Cardiac septum (tissue), 1 donor: ENCODE data around the gene IMPA2. TPM values are rescaled to one million over a fixed set of nuclear protein-coding genes. Genes with fewer than 3 reads are reported as not detected.
"Not testable (repeated sequence)": the region's sequence is repeated elsewhere in the genome, so short reads cannot be mapped to it uniquely, and the experiment has no call there.

ENCODE experiments used
- DNase-seq: peaks from one replicate; pipeline ENCODE4 v3.0.0-alpha.2; 2020; ENCODE audit warnings: low spot score
- intact Hi-C: fragments of 100-400 bp; cut with DNase I; formaldehyde crosslinking; loops from one replicate; pipeline ENCODE4 v1.14.0; 2022
- total RNA-seq: library from RNA; stranded (reverse); fragmentation: NEBNext Ultra II Directional; extraction: Animal tissue kit (Norgen Biotek cat#: 25700); gene quantifications from one replicate; pipeline ENCODE4 v1.2.1, GENCODE V29; 2021
- donor health status: DM: no; HTN: no; CAD: no.

The IMPA2 gene
- total RNA-seq, 1 donor from 2014 or later, result 19.9 TPM

GRCh38 chr18:11959651-11960050, 21.7 kb upstream of the IMPA2 start:
- DNase-seq, result peak; percentile 33
- intact Hi-C loops, result not testable (repeated sequence)

- intact Hi-C loops, result no loop called here
- no peak for DNase-seq
Observed at GRCh38 chr18:11960743-11961380, 20.4 kb upstream of the IMPA2 start.

- DNase-seq, result no peak
- intact Hi-C loops, result no loop called here
Observed at GRCh38 chr18:11962597-11962996, 18.7 kb upstream of the IMPA2 start.

GRCh38 chr18:11963991-11964484, 17.3 kb upstream of the IMPA2 start:
- intact Hi-C loops, result no loop called here
- DNase-seq, result no peak

GRCh38 chr18:11969904-11970835, 11.1 kb upstream of the IMPA2 start:
- intact Hi-C loops, result no loop called here
- DNase-seq, result peak; percentile 12

- intact Hi-C loops, result not testable (repeated sequence)
- peak; percentile 19 for DNase-seq
Observed at GRCh38 chr18:11970836-11971226, 10.5 kb upstream of the IMPA2 start.

GRCh38 chr18:11972371-11973174, 8.7 kb upstream of the IMPA2 start:
- DNase-seq, result peak; percentile 70
- intact Hi-C loops, result no loop called here

GRCh38 chr18:11974741-11975325, 6.5 kb upstream of the IMPA2 start:
- no peak for DNase-seq
- intact Hi-C loops, result no loop called here

GRCh38 chr18:11975723-11976122, 5.6 kb upstream of the IMPA2 start:
- intact Hi-C loops, result no loop called here
- DNase-seq, result peak; percentile 10

- intact Hi-C loops, result no loop called here
- DNase-seq, result peak; percentile 27
Observed at GRCh38 chr18:11976315-11977152, 4.8 kb upstream of the IMPA2 start.

- DNase-seq, result no peak
- intact Hi-C loops, result no loop called here
Observed at GRCh38 chr18:11977153-11977466, 4.2 kb upstream of the IMPA2 start.

- intact Hi-C loops, result no loop called here
- no peak for DNase-seq
Observed at GRCh38 chr18:11978956-11979355, 2.4 kb upstream of the IMPA2 start.

GRCh38 chr18:11980163-11980493, 1.2 kb upstream of the IMPA2 start:
- intact Hi-C loops, result loop anchor here (10.0 kb wide), 1 partner anchor 55 kb away; no protein-coding TSS in a partner anchor
- no peak for DNase-seq

GRCh38 chr18:11980494-11981191, 664 bp upstream of the IMPA2 start:
- peak; percentile 99 for DNase-seq
- intact Hi-C loops, result loop anchor here (1.0 to 10.0 kb wide), 2 partner anchors 33 to 54 kb away; no protein-coding TSS in a partner anchor

GRCh38 chr18:11981543-11982366, 448 bp downstream of the IMPA2 start:
- intact Hi-C loops, result loop anchor here (1.0 to 10.0 kb wide), 2 partner anchors 34 to 53 kb away; no protein-coding TSS in a partner anchor
- peak; percentile 83 for DNase-seq

GRCh38 chr18:11982981-11983380, 1.7 kb downstream of the IMPA2 start:
- intact Hi-C loops, result loop anchor here (10.0 kb wide), 1 partner anchor 52 kb away; no protein-coding TSS in a partner anchor
- DNase-seq, result peak; percentile 5

GRCh38 chr18:11983592-11983991, 2.3 kb downstream of the IMPA2 start:
- intact Hi-C loops, result loop anchor here (10.0 kb wide), 1 partner anchor 51 kb away; no protein-coding TSS in a partner anchor
- peak; percentile 73 for DNase-seq
